GM19455 (cell line): ENCODE results near the gene ZNF518A.
"Not testable (repeated sequence)": the region's sequence is repeated elsewhere in the genome, so short reads cannot be mapped to it uniquely, and the experiment has no call there.

Experiments
- ATAC-seq: cut with Tn5 transposase; IDR thresholded peaks from one replicate; pipeline ENCODE4 v1.9.1; 2021; ENCODE audit not compliant: unreplicated experiment

Gene ZNF518A

DNA sequence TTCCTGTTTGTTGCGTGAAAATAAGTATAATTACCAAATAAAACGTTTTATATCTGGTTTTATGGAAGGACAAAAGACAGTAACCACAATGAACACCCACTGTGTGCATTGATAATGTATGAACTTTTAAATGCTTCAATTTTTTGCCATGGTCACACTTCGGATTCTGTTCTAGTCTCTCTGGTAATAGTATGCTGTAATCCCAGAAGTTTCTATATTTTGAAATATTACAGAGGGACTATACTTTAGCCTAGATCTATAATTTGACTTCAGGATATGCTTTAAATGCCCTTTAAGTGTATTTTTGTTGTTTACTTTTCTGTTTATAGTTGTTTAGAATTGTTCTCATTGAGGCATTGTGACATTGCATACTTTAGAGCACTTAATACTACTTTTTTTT lies 1.5 kb downstream of the ZNF518A start:
- no peak for ATAC-seq

DNA sequence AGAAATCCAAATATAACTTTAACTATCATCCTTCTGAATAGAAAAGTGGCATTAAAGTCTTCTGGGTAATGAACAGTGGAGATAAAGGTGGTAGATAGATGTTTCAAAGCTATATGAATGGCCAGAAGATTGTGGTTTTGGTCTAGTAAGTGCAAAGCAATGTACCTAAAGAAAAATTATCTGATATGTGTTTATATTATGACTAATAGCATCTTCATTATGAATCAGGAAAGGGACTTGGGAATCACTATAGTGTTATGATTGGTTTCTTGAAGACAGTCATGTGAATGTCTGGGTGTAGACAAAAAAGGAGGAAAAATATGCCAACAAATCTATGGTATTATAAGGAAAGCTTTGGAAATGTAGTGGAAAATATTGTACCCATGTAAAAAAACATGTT lies 3.0 kb downstream of the ZNF518A start:
- no peak for ATAC-seq

- no peak for ATAC-seq
Measured at GRCh38 chr10:96136810-96137209, 6.7 kb downstream of the ZNF518A start.

DNA sequence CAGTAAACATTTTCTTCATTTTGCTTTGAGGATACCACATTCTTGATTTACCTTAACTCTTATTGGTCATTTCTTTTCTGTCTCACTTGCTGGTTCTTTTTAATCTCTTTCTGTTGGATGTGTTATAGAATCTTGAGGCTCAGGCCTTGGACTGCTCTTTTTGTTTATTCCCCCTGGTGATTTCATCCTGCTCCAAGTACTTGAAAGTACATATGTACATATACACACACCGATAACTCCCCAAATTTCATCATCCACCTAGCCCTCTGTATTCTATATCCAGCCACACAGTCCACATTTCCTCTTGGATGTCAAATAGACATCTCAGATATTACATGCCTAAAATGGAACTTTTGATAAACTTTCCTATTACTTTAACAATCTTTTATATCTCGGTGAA lies 7.5 kb downstream of the ZNF518A start:
- ATAC-seq: no peak

DNA sequence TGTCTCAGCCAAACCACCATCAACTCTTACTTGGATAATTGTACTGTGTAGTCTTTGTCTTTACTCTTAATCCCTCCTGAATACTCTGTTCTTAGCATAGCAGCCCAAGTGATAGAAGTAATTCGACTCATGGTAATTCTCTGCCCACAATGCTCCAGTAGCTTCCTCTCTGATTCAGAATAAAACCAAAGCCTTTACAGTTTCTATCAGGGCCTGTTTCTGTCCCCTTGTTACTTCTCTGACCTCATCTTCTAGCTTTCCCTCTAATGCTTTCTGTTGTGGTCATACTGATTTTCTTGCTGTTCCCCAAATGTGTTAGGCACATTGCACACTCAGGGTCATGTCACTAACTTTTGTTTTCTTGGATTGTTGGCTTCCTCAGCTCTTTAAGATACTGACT lies 8.0 kb downstream of the ZNF518A start:
- ATAC-seq: peak; percentile 96

DNA sequence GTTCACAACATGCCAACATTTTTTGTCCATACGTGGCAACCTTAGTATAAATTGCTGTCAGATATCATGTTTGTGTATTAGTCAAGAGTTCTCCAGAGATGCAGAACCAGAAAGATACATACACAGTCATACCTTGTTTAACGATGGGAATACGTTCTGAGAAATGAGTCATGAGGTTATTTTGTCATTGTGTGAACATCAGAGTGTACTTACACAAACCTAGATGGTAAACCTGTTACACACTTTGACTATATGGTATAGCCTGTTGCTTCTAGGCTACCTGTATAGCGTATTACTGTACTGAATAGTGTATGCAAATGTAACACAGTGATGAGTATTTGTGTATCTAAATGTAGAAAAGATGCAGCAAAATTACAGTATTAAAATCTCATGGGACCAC lies 22.3 kb downstream of the ZNF518A start:
- no peak for ATAC-seq

DNA sequence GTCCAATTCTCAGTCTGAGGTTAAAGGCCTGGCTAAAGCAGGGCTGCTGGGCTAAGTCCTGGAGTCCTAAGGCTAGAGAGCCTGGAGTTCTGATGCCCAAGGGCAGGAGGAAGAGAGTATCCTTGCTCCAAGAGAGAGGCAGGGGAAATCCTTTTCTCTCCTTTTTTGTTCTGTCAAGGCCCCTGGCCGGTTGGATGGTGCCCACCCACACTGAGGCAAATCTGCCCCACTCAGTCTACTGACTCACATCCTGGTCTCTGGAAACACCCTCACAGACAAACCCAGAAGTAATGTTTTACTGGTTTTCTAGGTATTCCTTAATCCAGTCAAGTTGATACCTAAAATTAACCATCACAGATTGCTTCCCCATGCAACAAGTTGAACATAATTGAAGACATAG lies 23.0 kb downstream of the ZNF518A start:
- no peak for ATAC-seq

DNA sequence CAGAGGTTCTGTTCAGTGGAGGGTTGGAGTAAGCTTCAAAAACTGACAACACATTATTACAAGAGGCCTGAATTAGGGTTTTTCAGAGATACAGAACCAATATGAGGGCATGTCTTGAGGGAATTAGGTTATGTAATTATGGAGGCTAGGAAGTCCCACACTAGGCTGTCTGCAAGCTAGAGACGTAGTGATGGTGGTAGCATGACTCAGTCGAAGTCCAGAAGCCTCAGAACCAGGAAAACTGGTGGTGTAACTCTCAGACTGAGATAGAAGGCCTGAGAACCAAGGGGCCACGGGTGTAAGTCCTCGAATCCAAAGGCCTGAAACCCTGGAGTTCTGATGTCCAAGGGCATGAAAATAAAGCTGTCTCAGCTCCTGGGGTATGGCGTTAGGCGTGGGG lies 35.6 kb downstream of the ZNF518A start:
- no peak for ATAC-seq

DNA sequence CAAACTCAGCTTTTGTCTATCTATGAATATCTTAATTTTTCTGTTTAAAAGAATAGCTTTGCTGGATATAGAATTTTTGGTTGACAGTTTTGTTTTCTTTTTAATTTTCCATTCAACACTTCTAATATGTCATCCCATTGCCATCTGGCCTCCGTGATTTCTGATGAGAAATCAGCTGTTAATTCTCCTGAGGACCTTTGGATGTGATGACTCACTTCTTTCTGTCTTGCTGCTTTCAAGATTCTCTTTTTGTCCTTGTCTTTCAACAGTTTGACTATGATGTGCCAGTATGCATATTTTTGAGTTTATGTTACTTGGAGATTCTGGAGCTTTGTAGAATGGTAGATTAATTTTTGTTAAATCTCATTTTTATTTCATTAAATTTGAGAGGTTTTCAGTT lies 38.4 kb downstream of the ZNF518A start:
- no peak for ATAC-seq

- ATAC-seq: no peak
Measured at GRCh38 chr10:96170230-96170629, 40.1 kb downstream of the ZNF518A start.

GRCh38 chr10:96172666-96173065 lies 42.6 kb downstream of the ZNF518A start:
- no peak for ATAC-seq

- ATAC-seq: no peak
Measured at GRCh38 chr10:96176985-96177384, 46.9 kb downstream of the ZNF518A start.

- no peak for ATAC-seq
Measured at GRCh38 chr10:96188421-96188820, 58.3 kb downstream of the ZNF518A start.

GRCh38 chr10:96188916-96189315 lies 58.8 kb downstream of the ZNF518A start:
- ATAC-seq: no peak

- ATAC-seq: not testable (repeated sequence)
Measured at GRCh38 chr10:96189505-96189904, 59.4 kb downstream of the ZNF518A start.

DNA sequence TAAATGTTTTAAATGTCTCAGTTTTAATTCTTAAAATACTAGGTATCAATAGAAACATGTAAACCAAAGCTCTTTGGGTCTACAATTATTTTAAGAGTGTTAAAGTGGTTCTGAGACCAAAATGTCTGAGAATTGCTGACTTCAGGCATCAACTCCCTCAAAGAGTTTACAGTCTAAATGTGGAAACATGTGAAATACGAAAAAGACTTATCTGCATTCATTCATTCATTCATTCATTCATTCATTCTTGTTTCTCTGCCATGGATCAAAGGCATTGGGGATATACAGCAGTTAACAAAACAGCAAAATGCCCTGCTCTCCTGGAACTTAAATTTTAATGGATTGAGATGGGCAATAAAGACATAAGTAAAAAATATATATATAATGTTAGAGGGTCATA lies 71.4 kb downstream of the ZNF518A start:
- ATAC-seq: no peak

DNA sequence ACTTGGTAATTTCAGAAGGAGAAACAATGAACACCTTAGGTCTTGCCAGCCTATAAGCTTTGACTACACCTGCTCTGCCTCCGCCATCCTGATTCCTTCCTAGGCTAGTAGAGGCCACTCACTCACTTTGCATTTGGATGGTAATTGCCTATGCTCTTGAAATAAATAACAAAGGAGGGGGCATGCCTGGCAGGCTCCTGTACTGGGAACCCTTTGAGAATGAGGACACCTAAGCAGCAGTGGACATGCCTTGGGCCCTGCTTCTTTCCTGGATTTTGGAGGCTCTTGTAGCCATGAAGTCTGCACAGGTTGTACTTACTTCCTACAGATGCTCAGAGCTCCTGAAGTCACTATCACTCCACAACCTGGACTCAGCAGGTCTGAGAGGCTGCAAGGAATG lies 75.5 kb downstream of the ZNF518A start:
- ATAC-seq: no peak

GRCh38 chr10:96208271-96208670 lies 78.2 kb downstream of the ZNF518A start:
- ATAC-seq: peak; percentile 76

DNA sequence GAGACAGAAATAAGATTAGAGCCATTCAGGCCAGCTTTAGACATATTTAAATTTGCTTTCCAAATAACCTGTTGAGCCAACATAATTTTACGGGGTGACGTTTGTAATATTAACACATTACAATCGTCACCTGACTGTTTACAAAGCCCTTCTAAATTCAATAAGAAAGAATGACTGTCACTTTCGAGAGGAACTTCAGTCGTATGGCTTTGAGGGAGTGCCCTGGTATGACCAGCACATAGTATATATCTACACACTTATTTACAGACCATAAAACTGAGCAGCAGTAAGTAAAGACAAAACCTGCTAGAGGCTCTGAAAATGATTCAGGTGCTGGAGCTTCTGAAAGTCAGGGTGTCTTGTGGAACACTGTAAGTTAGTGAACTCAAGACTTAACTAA lies 78.8 kb downstream of the ZNF518A start:
- ATAC-seq: no peak

DNA sequence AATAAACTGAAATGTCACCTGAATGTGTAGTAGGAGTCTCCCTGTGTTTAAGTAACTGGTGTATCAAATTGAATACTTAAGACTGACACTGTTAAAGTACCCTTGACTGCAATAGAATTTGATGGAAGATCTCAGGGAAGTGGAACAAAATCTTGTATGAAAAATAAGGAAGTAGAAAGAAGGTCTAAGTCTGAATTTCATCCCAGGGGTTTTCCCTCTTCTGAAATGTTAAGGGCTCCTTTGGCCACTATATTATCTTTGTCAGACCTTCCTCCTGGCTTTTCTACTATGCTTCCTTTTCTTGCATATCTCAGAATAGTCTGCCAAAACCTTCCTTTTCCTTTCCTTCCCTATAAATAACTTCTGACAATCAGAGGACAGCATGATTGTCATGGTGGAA lies 81.7 kb downstream of the ZNF518A start:
- ATAC-seq: no peak

GRCh38 chr10:96212911-96213310 lies 82.8 kb downstream of the ZNF518A start:
- ATAC-seq: no peak
